K562 (cell line): Measurements from ENCODE around the gene CNTN2.

Source experiments
- JUN ChIP-seq, 2 experiments: sonication (generic) in 1 of 2; formaldehyde crosslinking in 1 of 2; IDR thresholded peaks; 2 replicates each; pipeline versions ENCODE4 v1.6.1 to v1.8.0; 2012 to 2022; ENCODE audit warnings: borderline replicate concordance in 2 of 2, mild to moderate bottlenecking in 2 of 2, improper control_type of control experiment in 1 of 2, low read depth in 1 of 2, low read length in 1 of 2, missing genetic modification reagents in 1 of 2
- POLR2A ChIP-seq: fragments of 450-650 bp; conservative IDR thresholded peaks from 2 replicates; pipeline ENCODE4 v1.6.1; 2016
- ZNF3 ChIP-seq: fragments of 250-450 bp; sonication (Bioruptor Pico); IDR thresholded peaks from 2 replicates; pipeline ENCODE4 v1.5.0; 2021; ENCODE audit warnings: mild to moderate bottlenecking, moderate library complexity
- TF ChIP-seq, protein P1 (sequence below): sonication (generic); formaldehyde crosslinking; IDR thresholded peaks from 2 replicates; pipeline ENCODE4 v1.8.0; 2022; ENCODE audit warnings: mild to moderate bottlenecking, missing genetic modification reagents
- TF ChIP-seq, protein P2 (sequence below): fragments of 250-450 bp; sonication (Bioruptor Pico); IDR thresholded peaks from 2 replicates; pipeline ENCODE4 v1.5.0; 2020; ENCODE audit warnings: mild to moderate bottlenecking, borderline replicate concordance
- TF ChIP-seq, protein P3 (sequence below), 2 experiments: fragments of 450-650 bp in 1 of 2; sonication (generic) in 1 of 2; formaldehyde crosslinking in 1 of 2; IDR thresholded peaks; 2 replicates each; pipeline versions ENCODE4 v1.7.1 to v1.9.0; 2016 to 2022; ENCODE audit warnings: inconsistent platforms in 1 of 2, mild to moderate bottlenecking in 1 of 2, missing genetic modification reagents in 1 of 2

- TF ChIP-seq, protein P1, sequence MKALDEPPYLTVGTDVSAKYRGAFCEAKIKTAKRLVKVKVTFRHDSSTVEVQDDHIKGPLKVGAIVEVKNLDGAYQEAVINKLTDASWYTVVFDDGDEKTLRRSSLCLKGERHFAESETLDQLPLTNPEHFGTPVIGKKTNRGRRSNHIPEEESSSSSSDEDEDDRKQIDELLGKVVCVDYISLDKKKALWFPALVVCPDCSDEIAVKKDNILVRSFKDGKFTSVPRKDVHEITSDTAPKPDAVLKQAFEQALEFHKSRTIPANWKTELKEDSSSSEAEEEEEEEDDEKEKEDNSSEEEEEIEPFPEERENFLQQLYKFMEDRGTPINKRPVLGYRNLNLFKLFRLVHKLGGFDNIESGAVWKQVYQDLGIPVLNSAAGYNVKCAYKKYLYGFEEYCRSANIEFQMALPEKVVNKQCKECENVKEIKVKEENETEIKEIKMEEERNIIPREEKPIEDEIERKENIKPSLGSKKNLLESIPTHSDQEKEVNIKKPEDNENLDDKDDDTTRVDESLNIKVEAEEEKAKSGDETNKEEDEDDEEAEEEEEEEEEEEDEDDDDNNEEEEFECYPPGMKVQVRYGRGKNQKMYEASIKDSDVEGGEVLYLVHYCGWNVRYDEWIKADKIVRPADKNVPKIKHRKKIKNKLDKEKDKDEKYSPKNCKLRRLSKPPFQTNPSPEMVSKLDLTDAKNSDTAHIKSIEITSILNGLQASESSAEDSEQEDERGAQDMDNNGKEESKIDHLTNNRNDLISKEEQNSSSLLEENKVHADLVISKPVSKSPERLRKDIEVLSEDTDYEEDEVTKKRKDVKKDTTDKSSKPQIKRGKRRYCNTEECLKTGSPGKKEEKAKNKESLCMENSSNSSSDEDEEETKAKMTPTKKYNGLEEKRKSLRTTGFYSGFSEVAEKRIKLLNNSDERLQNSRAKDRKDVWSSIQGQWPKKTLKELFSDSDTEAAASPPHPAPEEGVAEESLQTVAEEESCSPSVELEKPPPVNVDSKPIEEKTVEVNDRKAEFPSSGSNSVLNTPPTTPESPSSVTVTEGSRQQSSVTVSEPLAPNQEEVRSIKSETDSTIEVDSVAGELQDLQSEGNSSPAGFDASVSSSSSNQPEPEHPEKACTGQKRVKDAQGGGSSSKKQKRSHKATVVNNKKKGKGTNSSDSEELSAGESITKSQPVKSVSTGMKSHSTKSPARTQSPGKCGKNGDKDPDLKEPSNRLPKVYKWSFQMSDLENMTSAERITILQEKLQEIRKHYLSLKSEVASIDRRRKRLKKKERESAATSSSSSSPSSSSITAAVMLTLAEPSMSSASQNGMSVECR (CRISPR knock-in tag): no peak
- TF ChIP-seq, protein P2, sequence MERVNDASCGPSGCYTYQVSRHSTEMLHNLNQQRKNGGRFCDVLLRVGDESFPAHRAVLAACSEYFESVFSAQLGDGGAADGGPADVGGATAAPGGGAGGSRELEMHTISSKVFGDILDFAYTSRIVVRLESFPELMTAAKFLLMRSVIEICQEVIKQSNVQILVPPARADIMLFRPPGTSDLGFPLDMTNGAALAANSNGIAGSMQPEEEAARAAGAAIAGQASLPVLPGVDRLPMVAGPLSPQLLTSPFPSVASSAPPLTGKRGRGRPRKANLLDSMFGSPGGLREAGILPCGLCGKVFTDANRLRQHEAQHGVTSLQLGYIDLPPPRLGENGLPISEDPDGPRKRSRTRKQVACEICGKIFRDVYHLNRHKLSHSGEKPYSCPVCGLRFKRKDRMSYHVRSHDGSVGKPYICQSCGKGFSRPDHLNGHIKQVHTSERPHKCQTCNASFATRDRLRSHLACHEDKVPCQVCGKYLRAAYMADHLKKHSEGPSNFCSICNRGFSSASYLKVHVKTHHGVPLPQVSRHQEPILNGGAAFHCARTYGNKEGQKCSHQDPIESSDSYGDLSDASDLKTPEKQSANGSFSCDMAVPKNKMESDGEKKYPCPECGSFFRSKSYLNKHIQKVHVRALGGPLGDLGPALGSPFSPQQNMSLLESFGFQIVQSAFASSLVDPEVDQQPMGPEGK: no peak
- TF ChIP-seq POLR2A: no peak
- TF ChIP-seq, protein P3, sequence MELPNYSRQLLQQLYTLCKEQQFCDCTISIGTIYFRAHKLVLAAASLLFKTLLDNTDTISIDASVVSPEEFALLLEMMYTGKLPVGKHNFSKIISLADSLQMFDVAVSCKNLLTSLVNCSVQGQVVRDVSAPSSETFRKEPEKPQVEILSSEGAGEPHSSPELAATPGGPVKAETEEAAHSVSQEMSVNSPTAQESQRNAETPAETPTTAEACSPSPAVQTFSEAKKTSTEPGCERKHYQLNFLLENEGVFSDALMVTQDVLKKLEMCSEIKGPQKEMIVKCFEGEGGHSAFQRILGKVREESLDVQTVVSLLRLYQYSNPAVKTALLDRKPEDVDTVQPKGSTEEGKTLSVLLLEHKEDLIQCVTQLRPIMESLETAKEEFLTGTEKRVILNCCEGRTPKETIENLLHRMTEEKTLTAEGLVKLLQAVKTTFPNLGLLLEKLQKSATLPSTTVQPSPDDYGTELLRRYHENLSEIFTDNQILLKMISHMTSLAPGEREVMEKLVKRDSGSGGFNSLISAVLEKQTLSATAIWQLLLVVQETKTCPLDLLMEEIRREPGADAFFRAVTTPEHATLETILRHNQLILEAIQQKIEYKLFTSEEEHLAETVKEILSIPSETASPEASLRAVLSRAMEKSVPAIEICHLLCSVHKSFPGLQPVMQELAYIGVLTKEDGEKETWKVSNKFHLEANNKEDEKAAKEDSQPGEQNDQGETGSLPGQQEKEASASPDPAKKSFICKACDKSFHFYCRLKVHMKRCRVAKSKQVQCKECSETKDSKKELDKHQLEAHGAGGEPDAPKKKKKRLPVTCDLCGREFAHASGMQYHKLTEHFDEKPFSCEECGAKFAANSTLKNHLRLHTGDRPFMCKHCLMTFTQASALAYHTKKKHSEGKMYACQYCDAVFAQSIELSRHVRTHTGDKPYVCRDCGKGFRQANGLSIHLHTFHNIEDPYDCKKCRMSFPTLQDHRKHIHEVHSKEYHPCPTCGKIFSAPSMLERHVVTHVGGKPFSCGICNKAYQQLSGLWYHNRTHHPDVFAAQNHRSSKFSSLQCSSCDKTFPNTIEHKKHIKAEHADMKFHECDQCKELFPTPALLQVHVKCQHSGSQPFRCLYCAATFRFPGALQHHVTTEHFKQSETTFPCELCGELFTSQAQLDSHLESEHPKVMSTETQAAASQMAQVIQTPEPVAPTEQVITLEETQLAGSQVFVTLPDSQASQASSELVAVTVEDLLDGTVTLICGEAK (IDR thresholded peaks at IDR 0.05): no peak
- TF ChIP-seq, protein P3 (CRISPR knock-in tag; IDR thresholded peaks at IDR 0.05): no peak
- no peak for TF ChIP-seq JUN (IDR thresholded peaks at IDR 0.05; ENCODE audit: borderline replicate concordance, low read depth, low read length)
- TF ChIP-seq JUN (CRISPR knock-in tag; IDR thresholded peaks at IDR 0.05; ENCODE audit: borderline replicate concordance): no peak
- TF ChIP-seq ZNF3 (CRISPR knock-in tag): no peak
These were observed 25.0 kb downstream of the CNTN2 start for GRCh38 chr1:205068001-205068400.
